GM04504 (cell line): ENCODE results near the gene INPP4B.
A peak's percentile ranks its signal among the peaks of the same experiment; 100 is the strongest.

Source experiments
- DNase-seq: peaks from one replicate; pipeline ENCODE4 v3.0.0-alpha.2; 2012; ENCODE audit warnings: low read depth

Gene INPP4B

DNA sequence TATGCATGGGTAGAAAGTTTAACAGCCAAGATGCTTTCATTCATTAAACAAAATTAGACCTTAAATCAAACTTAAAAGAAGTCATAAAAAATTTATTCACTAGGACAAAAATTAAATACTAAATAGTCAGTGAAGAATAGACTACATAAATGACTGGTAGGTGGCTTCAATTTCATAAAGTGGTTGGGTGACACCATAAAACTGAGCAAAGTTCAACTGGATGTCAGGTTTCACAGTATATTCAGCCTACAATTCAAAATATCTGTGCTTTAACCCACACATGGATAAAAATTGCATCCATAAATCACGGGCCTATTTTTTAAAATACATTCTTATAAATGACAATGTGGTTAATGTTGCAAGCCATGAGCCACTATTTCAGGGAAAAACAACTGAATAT is 627.4 kb downstream of the INPP4B start:
- no peak for DNase-seq

DNA sequence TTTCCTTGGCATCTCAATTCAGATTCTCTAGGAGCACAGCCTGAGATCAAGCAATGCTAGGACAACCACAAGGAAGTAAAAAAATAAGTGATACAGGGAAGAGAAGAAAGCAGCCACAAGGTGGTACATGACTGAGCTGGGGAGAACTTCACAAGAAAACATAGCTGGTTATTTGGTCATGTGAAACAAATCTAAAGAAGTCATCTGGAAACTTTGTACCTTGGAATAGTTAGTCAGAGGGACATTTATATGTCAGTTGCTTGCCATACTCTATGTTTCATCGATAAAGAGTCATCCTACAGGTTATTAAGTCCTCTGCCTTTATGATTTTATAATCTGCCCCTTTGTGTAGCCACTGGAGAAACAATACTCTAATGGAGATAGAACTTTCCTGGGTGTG is 634.7 kb downstream of the INPP4B start:
- DNase-seq, result no peak

- no peak for DNase-seq
These were observed 642.6 kb downstream of the INPP4B start for GRCh38 chr4:142203505-142203904.

GRCh38 chr4:142202404-142203332 is 643.4 kb downstream of the INPP4B start:
- no peak for DNase-seq

DNA sequence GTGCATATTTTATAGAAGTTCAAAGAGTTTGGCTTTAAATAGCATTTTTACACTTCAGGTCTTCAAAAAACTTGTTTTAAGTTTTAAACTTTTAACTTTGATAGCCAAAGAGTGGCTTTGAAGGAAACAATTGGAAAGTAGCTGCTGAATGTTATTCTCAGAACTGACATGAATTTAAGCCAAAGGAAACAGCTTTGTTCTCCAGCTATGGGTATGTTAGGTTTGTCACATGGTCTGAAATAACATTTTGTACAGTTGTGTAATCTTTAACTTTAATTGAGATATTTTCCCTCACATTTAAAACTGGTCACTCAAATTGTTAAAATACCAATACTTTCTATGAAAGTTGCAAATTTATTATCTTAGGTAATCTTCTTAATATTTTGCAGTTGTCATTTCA is 645.1 kb downstream of the INPP4B start:
- DNase-seq, result no peak

DNA sequence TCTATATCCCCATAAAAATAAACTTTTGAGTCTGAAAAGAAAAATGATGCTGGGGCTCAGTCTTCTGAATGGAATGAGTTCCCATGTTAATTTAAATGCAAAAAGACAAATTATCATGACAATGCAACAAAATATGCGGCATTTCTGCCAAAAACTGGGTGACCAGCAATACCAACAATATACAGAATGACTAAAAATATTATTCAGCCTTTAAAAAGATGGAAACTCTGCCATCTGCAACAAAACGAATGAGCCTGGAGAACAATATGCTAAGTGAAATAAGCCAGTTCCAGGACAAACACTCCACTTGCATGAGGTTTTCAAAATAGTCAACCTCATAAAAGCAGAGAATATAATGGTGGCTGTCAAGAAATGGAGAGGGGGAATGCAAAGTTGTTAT is 651.2 kb downstream of the INPP4B start:
- DNase-seq, result peak; percentile 18

- no peak for DNase-seq
These were observed 654.2 kb downstream of the INPP4B start for GRCh38 chr4:142191901-142192300.

DNA sequence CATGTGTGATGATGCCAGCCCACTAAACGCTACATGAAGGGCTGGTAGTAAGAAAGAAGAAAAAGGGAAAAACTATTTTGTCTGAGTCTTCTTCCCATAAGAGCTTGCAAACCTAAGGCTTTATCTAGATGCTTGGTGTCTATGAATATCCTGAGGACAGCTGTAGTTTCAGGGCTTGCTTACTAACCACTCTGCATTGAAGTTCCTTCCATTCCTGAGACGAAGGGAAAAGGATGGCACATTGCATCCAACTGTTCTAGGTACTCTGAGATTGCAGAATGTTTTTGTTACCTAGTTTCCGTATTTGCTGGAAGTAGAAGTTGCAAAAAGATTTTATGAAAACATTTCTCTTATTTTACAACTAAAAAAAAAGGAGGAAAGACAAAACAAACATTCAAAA is 665.1 kb downstream of the INPP4B start:
- no peak for DNase-seq

- DNase-seq, result no peak
These were observed 676.9 kb downstream of the INPP4B start for GRCh38 chr4:142169216-142169615.

DNA sequence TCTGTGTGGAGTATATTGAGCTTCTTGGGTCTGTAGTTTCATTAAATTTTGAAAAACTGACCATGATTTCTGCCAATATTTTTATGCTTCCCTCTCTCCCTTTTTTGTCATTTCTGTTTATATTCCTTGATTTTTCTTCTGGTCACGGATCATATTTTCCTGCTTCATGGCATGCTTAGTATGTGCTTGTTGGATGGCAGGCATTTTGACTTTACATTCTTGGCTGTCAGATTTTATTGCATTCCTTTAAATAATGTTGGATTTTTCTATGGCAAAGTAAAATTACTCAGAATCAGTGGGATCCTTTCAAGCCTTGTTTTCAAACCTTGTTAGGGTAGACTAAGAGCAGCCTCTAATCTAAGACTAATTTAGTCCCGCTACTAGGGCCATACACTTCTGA is 677.9 kb downstream of the INPP4B start:
- DNase-seq, result peak; percentile 15

DNA sequence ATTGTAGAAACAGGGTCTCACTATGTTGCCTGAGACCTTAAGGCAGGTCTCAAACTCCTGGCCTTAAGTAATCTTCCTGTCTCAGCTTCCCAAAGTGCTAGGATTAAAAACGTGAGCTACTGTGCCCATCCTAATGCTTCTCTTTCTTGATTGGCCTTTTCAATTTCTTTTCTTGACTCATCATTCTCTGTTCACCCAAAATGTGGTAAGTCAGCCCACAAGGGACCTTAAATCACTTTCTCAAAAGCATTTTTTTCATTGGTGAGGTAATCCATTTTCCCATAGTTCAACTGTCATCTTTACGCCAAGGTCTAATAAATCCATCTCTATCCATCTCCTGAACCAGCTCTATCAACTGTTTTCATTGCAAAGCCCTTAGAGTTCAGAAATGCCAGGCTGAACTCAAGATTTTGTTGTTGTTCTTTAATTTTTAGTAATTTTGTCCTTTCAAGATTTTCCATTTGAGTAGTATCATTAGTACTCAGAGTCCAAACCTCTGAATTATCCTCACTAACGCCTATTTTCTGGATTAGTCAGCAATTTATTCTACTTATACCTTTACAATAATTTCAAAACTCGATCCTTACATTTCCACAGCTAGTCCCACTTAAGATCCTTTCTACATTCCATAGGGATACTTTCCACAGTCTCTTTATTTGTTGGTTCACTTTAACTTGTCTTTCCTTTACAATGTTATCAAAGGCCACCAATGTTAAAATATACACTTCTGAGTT is 681.2 kb downstream of the INPP4B start:
- DNase-seq, result no peak

DNA sequence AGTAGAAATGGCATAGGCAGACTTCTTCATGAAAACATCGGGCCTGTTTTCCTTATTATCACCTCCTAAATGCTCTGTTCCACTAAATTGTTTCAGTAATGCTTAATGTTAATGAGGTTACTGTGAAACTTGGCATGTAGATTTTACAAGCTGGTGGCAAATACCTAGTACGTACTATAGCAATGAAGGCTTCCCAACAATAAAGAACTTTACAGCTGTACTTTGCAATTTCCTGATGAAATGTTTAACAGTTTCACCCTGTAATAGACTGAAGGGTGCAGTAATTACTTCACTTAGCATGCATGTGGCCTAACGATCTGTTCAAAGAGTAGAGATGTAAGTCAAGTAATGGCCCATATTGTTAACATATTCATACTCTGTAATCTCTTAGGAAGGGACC is 685.0 kb downstream of the INPP4B start:
- no peak for DNase-seq

DNA sequence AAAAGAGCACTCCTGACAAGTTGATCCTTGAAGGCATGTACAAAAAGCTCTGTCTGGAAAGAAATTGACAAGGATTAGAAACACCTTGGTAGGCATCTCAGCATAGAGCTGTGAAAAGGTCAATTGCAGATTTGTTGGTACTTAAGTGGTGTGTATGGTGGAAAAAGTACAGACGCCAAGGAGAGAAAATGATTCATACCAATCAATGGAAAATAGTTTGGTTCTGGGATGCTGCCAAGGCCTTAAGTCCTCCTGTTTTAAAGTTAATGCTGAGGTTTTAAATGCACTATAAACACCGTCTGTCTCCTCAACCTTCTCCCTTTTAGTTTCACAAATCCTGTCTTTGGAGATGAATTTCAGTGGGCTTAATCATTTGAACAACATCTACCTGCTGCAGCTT is 685.6 kb downstream of the INPP4B start:
- DNase-seq, result no peak

GRCh38 chr4:142158980-142159379 is 687.1 kb downstream of the INPP4B start:
- DNase-seq, result no peak

- no peak for DNase-seq
These were observed 689.8 kb downstream of the INPP4B start for GRCh38 chr4:142156256-142156655.

GRCh38 chr4:142155347-142155746 is 690.8 kb downstream of the INPP4B start:
- no peak for DNase-seq

- no peak for DNase-seq
These were observed 695.6 kb downstream of the INPP4B start for GRCh38 chr4:142150483-142150882.

DNA sequence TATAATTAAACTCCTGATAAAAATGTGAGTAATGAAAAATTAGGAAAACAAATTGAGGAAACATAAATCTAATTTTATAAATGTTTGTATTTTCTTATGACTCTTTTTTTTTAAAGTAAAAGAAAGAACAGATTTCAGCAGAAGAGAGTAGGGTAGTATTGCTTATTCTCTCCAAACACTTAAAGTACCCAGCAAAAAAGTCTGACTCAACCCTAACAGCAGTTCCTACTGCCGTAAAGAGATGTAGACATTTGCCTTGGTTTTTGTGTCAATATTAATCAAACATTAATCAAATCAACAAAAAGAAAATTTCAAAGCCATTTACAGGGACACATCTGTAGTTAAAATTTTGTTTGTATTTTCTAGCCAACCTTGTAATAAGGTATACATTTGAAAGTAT is 701.3 kb downstream of the INPP4B start:
- no peak for DNase-seq

DNA sequence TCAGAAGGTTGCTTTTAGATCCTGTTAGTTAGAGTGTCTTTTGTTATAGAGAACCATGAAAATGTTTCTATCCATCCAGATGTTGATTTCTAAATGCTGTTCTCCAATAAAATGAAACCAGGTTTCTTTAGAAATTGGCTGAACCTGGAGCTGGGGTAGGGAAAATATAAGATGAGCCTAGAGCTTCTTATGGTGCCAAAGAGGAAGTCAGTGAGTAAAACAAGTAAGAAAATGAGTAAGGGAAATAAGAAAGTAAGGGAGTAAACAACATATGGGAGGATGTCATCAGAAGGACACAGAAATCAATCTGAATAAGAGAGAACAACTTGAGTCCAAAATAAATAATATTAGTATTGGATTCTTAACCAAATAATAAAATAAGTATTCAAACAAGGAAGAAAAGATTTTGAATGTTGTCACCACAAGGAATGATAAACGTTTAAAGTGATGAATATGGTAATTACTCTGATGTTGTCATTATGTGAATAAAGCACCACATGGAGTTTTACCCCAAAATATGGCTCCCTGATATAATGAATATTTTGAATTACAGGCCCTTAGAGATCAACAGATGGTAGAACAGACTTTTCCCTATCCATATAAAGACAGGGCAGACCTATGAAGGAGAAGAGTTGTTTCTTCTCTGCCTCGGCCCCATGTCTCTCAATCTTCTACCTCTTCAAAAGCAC is 703.6 kb downstream of the INPP4B start:
- no peak for DNase-seq

GRCh38 chr4:142141224-142141623 is 704.9 kb downstream of the INPP4B start:
- no peak for DNase-seq

- DNase-seq, result no peak
These were observed 715.4 kb downstream of the INPP4B start for GRCh38 chr4:142130666-142131065.

DNA sequence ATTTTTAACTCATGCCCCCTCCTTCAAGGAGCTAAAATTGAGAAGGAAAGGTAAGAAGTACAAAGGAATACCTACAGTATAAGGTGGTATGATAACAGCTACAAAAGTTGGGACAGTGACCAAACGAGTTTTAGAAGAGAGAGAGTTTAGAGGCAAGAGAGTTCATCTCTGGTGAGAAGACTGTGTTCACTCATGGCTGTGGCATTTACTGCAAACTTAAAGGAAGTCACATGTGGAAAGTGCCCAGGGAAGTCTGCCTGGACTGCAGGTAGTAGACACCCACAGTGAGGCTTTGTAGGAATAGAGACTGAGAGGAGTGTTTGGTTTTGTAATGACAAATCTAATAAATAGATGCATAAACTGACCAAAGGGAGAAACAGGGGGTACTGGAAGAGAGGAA is 716.2 kb downstream of the INPP4B start:
- no peak for DNase-seq

GRCh38 chr4:142129473-142129872 is 716.6 kb downstream of the INPP4B start:
- DNase-seq, result no peak
